Stomach smooth muscle (tissue), 2 donors: ENCODE data around the gene CDH9.

ENCODE experiments used
- H3K27ac ChIP-seq: one replicate; pipeline ENCODE4 v1.7.0; 2013; ENCODE audit warnings: mild to moderate bottlenecking, low read length, inconsistent platforms
- H3K27me3 ChIP-seq, 2 donors: one replicate each; pipeline ENCODE4 v1.7.0; 2013; ENCODE audit warnings: low read length in 2 of 2; ENCODE audit not compliant: insufficient read depth in 2 of 2, control insufficient read depth in 1 of 2
- H3K36me3 ChIP-seq, 2 donors: one replicate each; pipeline ENCODE4 v1.7.0; 2013; ENCODE audit warnings: low read length in 2 of 2; ENCODE audit not compliant: control insufficient read depth in 2 of 2, insufficient read depth in 2 of 2
- H3K4me1 ChIP-seq: one replicate; pipeline ENCODE4 v1.7.0; 2013; ENCODE audit warnings: low read length; ENCODE audit not compliant: control insufficient read depth, insufficient read depth
- H3K4me3 ChIP-seq, 2 donors: one replicate each; pipeline ENCODE4 v1.7.0; 2013; ENCODE audit warnings: low read length in 2 of 2
- H3K9ac ChIP-seq, 2 donors: one replicate each; pipeline ENCODE4 v1.7.0; 2013; ENCODE audit warnings: low read length in 2 of 2, mild to moderate bottlenecking in 1 of 2
- H3K9me3 ChIP-seq, 2 donors: one replicate each; pipeline ENCODE4 v1.7.0; 2013; ENCODE audit warnings: low read length in 2 of 2; ENCODE audit not compliant: control insufficient read depth in 2 of 2
- donor health status: healthy.
- donor health status: Pancreatic carcinoma.

Gene CDH9

GRCh38 chr5:27038476-27038875, at the start of gene CDH9:
CDH9 (minus strand) TSS chr5:27038586; CDS start chr5:26988333, 50,253 bp downstream.
- Histone ChIP-seq H3K36me3 (no peaks in the 10 kb centered on the region), H3K4me1 (no peaks in the 10 kb centered on the region), H3K27me3 (no peaks in the 10 kb centered on the region), H3K9ac (no peak within 1 kb of the TSS), H3K27ac (no peak within 1 kb of the TSS), H3K9me3 (no peaks in the 10 kb centered on the region), H3K4me3 (peak within 1 kb of the TSS in 1 of 2 donors; percentile 9)

GRCh38 chr5:27087747-27088146, 49.4 kb upstream of the CDH9 start:
- no peak overlapping the region for H3K9ac ChIP-seq
- H3K9me3 ChIP-seq = no peaks in the 10 kb centered on the region
- H3K27ac ChIP-seq = no peak overlapping the region
- no peak overlapping the region for H3K4me3 ChIP-seq
- no peaks in the 10 kb centered on the region for H3K4me1 ChIP-seq
- H3K36me3 ChIP-seq = no peaks in the 10 kb centered on the region
- no peaks in the 10 kb centered on the region for H3K27me3 ChIP-seq

GRCh38 chr5:27083449-27084415, 45.3 kb upstream of the CDH9 start:
- no peak overlapping the region for H3K9ac ChIP-seq
- no peaks in the 10 kb centered on the region for H3K36me3 ChIP-seq
- no peak overlapping the region for H3K4me3 ChIP-seq
- no peak overlapping the region for H3K27ac ChIP-seq
- H3K9me3 ChIP-seq = no peaks in the 10 kb centered on the region
- no peaks in the 10 kb centered on the region for H3K4me1 ChIP-seq
- no peaks in the 10 kb centered on the region for H3K27me3 ChIP-seq

- Histone ChIP-seq H3K9me3 (no peaks in the 10 kb centered on the region), H3K36me3 (no peaks in the 10 kb centered on the region), H3K27ac (no peak overlapping the region), H3K9ac (no peak overlapping the region), H3K4me1 (no peaks in the 10 kb centered on the region), H3K4me3 (no peak overlapping the region), H3K27me3 (no peaks in the 10 kb centered on the region)
Observed at GRCh38 chr5:27080147-27080546, 41.8 kb upstream of the CDH9 start.

GRCh38 chr5:27062451-27062850, 24.1 kb upstream of the CDH9 start:
- Histone ChIP-seq H3K9me3 (no peaks in the 10 kb centered on the region), H3K36me3 (no peaks in the 10 kb centered on the region), H3K4me1 (no peaks in the 10 kb centered on the region), H3K4me3 (no peak overlapping the region), H3K9ac (no peak overlapping the region), H3K27ac (no peak overlapping the region), H3K27me3 (no peaks in the 10 kb centered on the region)

GRCh38 chr5:27048510-27048909, 10.1 kb upstream of the CDH9 start:
- no peaks in the 10 kb centered on the region for H3K36me3 ChIP-seq
- no peaks in the 10 kb centered on the region for H3K9me3 ChIP-seq
- no peak overlapping the region for H3K9ac ChIP-seq

GRCh38 chr5:27041372-27041771, 3.0 kb upstream of the CDH9 start:
- H3K4me3 ChIP-seq = no peak overlapping the region
- no peaks in the 10 kb centered on the region for H3K4me1 ChIP-seq
- H3K9me3 ChIP-seq = no peaks in the 10 kb centered on the region
- no peaks in the 10 kb centered on the region for H3K36me3 ChIP-seq
- no peak overlapping the region for H3K9ac ChIP-seq
- H3K27me3 ChIP-seq = no peaks in the 10 kb centered on the region
- H3K27ac ChIP-seq = no peak overlapping the region

More at GRCh38 chr5:27048510-27048909, 10.1 kb upstream of the CDH9 start:
- Histone ChIP-seq H3K27ac (no peak overlapping the region), H3K27me3 (no peaks in the 10 kb centered on the region), H3K4me3 (no peak overlapping the region), H3K4me1 (no peaks in the 10 kb centered on the region)

GRCh38 chr5:27034565-27034964, 3.8 kb downstream of the CDH9 start:
- Histone ChIP-seq H3K36me3 (no peaks in the 10 kb centered on the region), H3K4me3 (no peak overlapping the region), H3K9ac (no peak overlapping the region), H3K9me3 (no peaks in the 10 kb centered on the region), H3K4me1 (no peaks in the 10 kb centered on the region), H3K27ac (no peak overlapping the region), H3K27me3 (no peaks in the 10 kb centered on the region)

- Histone ChIP-seq H3K27ac (no peak overlapping the region), H3K9me3 (no peaks in the 10 kb centered on the region), H3K4me1 (no peaks in the 10 kb centered on the region), H3K27me3 (no peaks in the 10 kb centered on the region), H3K36me3 (no peaks in the 10 kb centered on the region), H3K4me3 (no peak overlapping the region), H3K9ac (no peak overlapping the region)
Observed at GRCh38 chr5:27026801-27027200, 11.6 kb downstream of the CDH9 start.

GRCh38 chr5:27026063-27026462, 12.3 kb downstream of the CDH9 start:
- no peaks in the 10 kb centered on the region for H3K4me1 ChIP-seq
- H3K9me3 ChIP-seq = no peaks in the 10 kb centered on the region
- no peak overlapping the region for H3K27ac ChIP-seq
- H3K27me3 ChIP-seq = no peaks in the 10 kb centered on the region
- H3K36me3 ChIP-seq = no peaks in the 10 kb centered on the region
- H3K4me3 ChIP-seq = no peak overlapping the region
- H3K9ac ChIP-seq = no peak overlapping the region

- Histone ChIP-seq H3K4me1 (no peaks in the 10 kb centered on the region), H3K9ac (no peak overlapping the region), H3K27me3 (no peaks in the 10 kb centered on the region), H3K4me3 (no peak overlapping the region), H3K27ac (no peak overlapping the region), H3K36me3 (no peaks in the 10 kb centered on the region), H3K9me3 (no peaks in the 10 kb centered on the region)
Observed at GRCh38 chr5:27021471-27021870, 16.9 kb downstream of the CDH9 start.
